NCI-H187 (cell line): ENCODE results near the gene TLNRD1.

Experiments
- DNase-seq, 2 experiments: peaks; one replicate each; lab custom pipeline; 2025; lab: John Stamatoyannopoulos, UW

Gene TLNRD1

GRCh38 chr15:81029414-81030300 lies 28.9 kb downstream of the TLNRD1 start:
- no peak for DNase-seq

GRCh38 chr15:81030301-81030750 lies 29.6 kb downstream of the TLNRD1 start:
- DNase-seq = no peak

DNA sequence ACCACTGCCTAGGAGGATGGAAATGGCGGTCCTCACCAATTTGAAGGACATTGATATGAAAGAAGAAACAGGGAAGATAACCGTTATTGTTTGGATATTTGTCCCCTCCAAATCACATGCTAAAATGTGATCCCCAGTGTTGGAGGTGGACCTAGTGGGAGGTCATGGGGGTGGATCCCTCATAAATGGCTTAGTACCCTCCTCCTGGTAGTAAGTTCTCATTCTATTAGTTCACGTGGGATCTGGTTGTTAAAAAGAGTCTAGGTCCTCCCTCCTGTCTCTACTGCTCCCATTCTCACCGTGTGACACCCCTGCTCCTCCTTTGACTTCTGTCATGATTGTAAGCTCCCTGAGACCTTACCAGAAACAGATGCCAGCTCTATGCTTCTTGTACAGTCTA lies 30.5 kb downstream of the TLNRD1 start:
- DNase-seq = no peak

- no peak for DNase-seq
Measured at GRCh38 chr15:81032355-81032754, 31.6 kb downstream of the TLNRD1 start.

- no peak for DNase-seq
Measured at GRCh38 chr15:81032818-81033217, 32.1 kb downstream of the TLNRD1 start.

DNA sequence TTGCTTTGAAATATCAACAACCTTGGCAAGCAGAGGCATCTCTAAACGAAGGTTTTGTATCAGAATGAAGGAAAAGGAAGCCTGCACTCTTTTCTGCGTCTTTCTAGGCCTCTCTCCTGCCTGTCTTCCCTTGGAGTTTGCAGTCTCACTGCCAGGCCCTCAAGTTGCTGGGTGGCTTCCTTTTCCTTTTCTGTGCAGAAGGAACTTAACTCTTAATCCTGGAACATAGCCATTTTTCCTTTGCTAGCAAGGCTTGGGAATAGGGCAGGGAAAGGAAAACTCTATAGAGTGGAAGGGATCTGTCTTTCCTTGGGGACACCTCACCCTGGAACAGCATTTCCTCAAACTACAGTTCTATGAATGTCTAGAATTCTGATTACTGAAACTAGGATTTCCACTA lies 32.8 kb downstream of the TLNRD1 start:
- no peak for DNase-seq

- no peak for DNase-seq
Measured at GRCh38 chr15:81037952-81038743, 37.4 kb downstream of the TLNRD1 start.

DNA sequence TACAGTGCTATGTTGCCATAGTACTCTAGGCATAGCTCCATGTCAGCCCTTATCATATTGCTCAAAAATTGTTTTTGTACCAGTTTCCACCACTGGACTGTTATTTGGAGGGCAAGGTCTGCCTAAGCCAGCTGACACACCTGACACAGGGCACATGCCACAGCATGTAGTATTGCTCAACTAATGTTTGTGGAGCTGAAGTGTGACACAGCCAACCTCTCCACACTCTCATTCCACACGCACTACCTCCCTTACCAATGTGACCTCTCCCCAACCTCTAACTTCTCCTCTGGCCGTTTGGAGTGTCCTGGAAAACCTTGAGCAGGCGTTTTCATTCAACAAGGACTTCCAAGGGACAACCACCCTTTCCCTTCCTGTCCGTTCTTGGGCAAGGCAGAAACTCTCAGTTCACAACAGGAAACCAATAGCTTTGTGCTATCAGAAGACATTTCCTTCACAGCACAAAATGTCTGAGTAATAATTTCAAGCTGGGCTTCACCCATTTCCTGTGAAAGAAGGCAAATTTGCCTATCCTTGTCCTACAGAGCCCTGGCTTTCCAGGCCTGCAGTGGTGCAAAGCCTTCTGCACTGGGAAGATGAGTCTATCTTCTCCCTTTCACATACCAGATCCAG lies 38.4 kb downstream of the TLNRD1 start:
- DNase-seq = no peak

DNA sequence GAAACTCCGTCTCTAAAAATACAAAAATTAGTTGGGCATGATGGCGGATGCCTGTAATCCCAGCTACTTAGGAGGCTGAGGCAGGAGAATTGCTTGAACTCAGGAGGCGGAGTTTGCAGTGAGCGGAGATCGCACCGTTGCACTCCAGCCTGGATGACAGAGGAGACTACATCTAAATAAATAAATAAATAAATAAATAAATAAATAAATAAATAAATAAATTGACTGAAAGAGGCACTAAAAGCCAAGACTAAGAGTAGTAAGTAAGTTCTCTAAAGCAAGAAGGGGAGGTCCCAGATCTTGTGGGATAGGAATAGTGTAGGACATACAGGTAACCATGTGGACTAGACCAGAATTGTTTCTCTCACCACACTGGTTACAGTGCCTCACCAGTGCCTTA lies 40.0 kb downstream of the TLNRD1 start:
- no peak for DNase-seq

DNA sequence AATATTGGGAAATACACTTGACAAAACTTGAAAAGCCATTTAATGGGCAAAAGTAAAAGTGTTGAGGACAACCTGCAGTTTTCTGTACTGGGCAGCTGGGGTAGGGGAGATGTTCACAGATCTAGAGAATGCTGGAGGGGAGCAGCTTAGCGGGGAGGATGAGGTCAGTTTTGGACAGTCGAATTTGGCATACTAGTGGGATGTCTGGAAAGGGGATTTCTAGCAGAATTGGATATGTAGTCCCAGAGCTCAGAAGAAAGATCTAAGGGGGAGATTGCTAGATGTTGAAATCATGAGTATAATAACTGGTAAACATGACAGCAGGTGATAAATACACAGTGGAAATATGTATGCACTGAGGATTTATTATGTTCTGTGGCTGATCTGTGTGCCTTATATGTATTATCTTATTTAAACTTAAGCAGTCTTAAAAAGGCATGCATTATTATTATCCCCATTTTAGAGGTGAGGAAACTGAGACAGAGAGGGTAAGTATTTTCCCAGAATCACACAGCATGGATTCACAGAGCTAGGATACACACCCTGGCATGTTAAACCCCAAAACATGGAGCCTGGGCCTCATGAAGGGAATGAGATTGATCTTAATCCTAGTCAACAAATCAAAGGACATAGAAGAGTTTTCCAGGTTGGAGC lies 42.7 kb downstream of the TLNRD1 start:
- no peak for DNase-seq

GRCh38 chr15:81043935-81044575 lies 43.3 kb downstream of the TLNRD1 start:
- no peak for DNase-seq

DNA sequence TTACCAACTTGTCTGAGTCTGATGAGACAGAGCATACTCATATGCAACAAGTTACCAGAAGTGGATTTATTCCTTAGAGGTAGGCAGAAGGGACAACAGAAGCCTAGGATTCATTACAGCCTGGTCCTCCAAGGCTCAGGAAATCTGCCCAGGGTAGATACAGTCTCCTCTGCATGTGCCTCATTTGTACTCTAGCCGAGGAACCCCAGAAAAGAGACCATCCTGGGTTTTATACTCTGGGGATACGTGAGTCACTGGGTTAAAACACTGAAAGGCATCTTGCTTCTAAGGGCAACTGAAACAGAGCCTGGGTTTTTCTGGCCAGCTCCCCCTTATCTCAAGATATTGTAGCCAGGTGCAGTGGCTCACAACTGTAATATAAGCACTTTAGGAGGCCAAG lies 45.6 kb downstream of the TLNRD1 start:
- no peak for DNase-seq

GRCh38 chr15:81047928-81048327 lies 47.2 kb downstream of the TLNRD1 start:
- no peak for DNase-seq

DNA sequence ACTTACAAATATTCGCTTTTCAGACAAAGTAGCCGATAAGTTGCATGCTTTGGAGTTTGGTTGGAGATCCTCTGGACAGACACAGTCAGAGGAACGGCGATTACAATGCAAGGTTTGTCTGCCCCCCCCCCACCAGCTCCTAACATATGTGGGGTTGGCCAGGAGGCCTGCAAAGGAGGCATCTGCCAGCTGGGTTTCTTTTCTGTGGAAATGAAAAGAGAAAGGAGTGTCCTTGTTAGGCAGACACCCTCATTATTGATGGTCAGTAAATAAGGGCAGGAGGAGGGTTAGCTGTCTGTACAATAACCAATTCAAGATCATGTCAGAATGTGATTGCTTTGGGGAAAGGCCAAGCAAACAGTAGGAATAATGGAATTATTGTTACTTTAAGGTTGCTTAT lies 49.1 kb downstream of the TLNRD1 start:
- no peak for DNase-seq

GRCh38 chr15:81050259-81050658 lies 49.5 kb downstream of the TLNRD1 start:
- DNase-seq = no peak

DNA sequence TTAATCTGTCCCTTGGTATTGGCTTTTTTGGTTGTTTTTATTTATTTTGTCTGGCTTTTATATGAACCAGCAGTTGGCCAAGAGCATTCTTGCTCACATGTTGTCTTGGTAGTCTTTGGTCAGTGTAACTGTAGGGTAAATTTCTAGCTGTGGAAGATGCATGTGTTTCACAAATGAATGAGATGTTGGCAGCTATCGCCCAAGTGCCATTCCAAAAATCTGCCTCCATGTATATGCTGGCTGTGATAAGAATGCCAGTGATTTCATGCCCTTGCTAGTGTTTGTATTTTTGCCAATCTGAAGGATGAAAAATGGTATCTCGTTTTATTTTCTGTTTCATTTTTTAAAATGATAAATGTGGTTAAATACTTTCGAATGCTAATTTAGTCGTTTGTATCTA lies 50.1 kb downstream of the TLNRD1 start:
- DNase-seq = no peak

GRCh38 chr15:81052046-81052445 lies 51.3 kb downstream of the TLNRD1 start:
- DNase-seq = no peak

- DNase-seq = no peak
Measured at GRCh38 chr15:81053621-81054020, 52.9 kb downstream of the TLNRD1 start.

DNA sequence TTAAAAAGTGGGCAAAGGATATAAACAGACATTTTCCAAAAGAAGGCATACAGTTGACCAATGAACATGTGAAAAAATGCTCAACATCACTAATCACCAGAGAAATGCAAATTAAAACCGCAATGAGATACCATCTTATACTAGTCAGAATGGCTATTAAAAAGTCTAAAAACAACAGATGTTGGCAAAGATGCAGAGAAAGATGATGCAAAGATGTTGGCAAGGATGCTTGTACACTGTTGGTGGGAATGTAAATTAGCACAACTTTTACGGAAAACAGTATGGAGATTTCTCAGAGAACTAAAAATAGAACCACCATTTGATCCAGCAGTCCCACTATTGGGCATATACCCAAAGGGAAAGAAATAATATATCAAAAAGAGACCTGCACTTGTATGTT lies 53.5 kb downstream of the TLNRD1 start:
- no peak for DNase-seq
